ENCODE measurements around the gene NSF. TPM values are rescaled to one million over a fixed set of nuclear protein-coding genes. Genes with fewer than 3 reads are reported as not detected.

Gene NSF
- total and polyA plus RNA-seq, 2 donors (not counting 3 experiments of a cell fraction or from before 2014, with no cell fraction given) = 18.5 to 43.7 TPM

DNA sequence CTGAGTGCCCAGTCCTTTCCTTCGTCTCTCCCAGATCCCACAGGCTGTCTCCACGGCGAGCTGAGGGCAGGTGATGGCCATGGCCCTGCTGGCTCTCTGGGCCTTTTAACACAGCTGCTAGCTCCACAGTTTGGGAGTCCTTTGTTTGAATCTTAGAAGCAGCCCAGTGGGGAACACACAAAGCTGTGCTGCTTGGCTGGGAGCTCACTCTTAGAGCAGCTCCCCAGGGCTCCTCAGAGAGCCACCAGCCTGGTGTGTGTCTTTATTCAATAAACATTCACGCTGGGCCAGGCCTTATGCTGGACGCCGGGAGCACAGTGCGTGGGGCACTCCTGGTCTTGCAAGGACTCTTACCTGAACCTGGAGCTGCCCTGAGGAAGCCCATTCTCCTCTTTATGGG, 198.3 kb downstream of the NSF start:
- FAIRE-seq = no peak
- dilution Hi-C loops (cut with MboI; ENCODE audit: extremely low pct_ligation_motif_present, low sequenced_read_pairs) = no loop called here

DNA sequence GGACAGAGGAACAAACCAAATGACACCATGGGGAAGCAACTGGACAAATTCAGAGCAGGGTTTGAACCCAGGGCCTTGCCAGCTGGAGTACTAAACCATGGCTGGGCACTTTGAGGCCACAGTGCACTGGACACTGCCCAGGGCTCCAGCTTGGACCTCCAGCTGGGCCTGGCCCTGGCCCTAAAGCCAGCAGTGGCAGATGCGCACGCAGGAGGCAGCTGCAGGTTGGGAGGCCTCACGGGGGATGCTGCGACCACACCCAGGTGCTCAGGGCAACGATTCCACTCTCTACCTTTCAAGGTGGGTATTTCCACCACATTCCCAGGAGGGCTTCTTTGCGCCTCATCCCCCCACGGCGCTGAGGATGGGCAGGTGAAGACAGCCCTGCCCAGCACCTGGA, 199.1 kb downstream of the NSF start:
- Histone ChIP-seq H4K20me1 (replicated peaks; ENCODE audit: control insufficient read depth, extremely low read depth, insufficient read depth, low read length) (no peaks in the 10 kb centered on the region), H2AFZ (ENCODE audit: low read depth, low read length) (no peak overlapping the region), H3K4me3 (replicated peaks in 1 of 3; ENCODE audit: insufficient read depth in 1 of 3, low read depth in 1 of 3, low read length in 3 of 3) (no peak overlapping the region), H3K4me2 (ENCODE audit: insufficient read depth, low read length) (no peak overlapping the region), H3K9ac (replicated peaks; ENCODE audit: extremely low read depth, insufficient read depth, low read length) (no peak overlapping the region), H3K79me2 (ENCODE audit: control insufficient read depth, insufficient read depth, low read length) (no peaks in the 10 kb centered on the region), H3K36me3 (ENCODE audit: control insufficient read depth in 2 of 2, extremely low read depth in 1 of 2, insufficient read depth in 2 of 2, low read length in 2 of 2) (no peaks in the 10 kb centered on the region), H3K27me3 (ENCODE audit: control insufficient read depth in 2 of 2, insufficient read depth in 2 of 2, low read length in 2 of 2) (peaks cover 0 to 3% of the 10 kb centered on the region in 2 experiments), H3K27ac (ENCODE audit: insufficient read depth, low read depth, low read length) (no peak overlapping the region), H3K9me3 (replicated peaks; ENCODE audit: control insufficient read depth, insufficient read depth, low read length) (no peaks in the 10 kb centered on the region), H3K4me1 (ENCODE audit: control insufficient read depth, extremely low read depth, insufficient read depth, low read length) (no peaks in the 10 kb centered on the region), H3K9me1 (replicated peaks; ENCODE audit: control insufficient read depth, extremely low read depth, insufficient read depth, low read length) (no peaks in the 10 kb centered on the region)
- intact Hi-C loops (cut with micrococcal nuclease) (loop anchor here (10.0 kb wide), 1 partner anchor 45 kb away; no protein-coding TSS in a partner anchor), dilution Hi-C loops (cut with MboI; ENCODE audit: extremely low pct_ligation_motif_present, low sequenced_read_pairs) (no loop called here)
- no peak for TF ChIP-seq POLR2A (IDR thresholded peaks at IDR 0.05; ENCODE audit: low read depth, low read length)
- TF ChIP-seq FOS (IDR thresholded peaks at IDR 0.05; ENCODE audit: borderline replicate concordance, insufficient read depth, low read length) = no peak
- TF ChIP-seq, protein P1, sequence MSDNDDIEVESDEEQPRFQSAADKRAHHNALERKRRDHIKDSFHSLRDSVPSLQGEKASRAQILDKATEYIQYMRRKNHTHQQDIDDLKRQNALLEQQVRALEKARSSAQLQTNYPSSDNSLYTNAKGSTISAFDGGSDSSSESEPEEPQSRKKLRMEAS (IDR thresholded peaks at IDR 0.05; ENCODE audit: insufficient read depth, insufficient read length) = no peak
- no peak for TF ChIP-seq MYC (IDR thresholded peaks at IDR 0.05; ENCODE audit: low read depth, low read length)
- no peak for TF ChIP-seq POLR2AphosphoS5 (IDR thresholded peaks at IDR 0.05; ENCODE audit: insufficient read depth, low read depth, low read length)
- TF ChIP-seq EZH2 (IDR thresholded peaks at IDR 0.05; ENCODE audit: borderline replicate concordance, low read depth, low read length, severe bottlenecking) = no peak
- no peak for TF ChIP-seq GATA2 (IDR thresholded peaks at IDR 0.05; ENCODE audit: insufficient read depth, insufficient read length, low read depth, low read length)
- TF ChIP-seq, protein P2, sequence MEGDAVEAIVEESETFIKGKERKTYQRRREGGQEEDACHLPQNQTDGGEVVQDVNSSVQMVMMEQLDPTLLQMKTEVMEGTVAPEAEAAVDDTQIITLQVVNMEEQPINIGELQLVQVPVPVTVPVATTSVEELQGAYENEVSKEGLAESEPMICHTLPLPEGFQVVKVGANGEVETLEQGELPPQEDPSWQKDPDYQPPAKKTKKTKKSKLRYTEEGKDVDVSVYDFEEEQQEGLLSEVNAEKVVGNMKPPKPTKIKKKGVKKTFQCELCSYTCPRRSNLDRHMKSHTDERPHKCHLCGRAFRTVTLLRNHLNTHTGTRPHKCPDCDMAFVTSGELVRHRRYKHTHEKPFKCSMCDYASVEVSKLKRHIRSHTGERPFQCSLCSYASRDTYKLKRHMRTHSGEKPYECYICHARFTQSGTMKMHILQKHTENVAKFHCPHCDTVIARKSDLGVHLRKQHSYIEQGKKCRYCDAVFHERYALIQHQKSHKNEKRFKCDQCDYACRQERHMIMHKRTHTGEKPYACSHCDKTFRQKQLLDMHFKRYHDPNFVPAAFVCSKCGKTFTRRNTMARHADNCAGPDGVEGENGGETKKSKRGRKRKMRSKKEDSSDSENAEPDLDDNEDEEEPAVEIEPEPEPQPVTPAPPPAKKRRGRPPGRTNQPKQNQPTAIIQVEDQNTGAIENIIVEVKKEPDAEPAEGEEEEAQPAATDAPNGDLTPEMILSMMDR (IDR thresholded peaks at IDR 0.05; ENCODE audit: extremely low read depth in 1 of 2, insufficient read depth in 1 of 2, low read depth in 1 of 2, low read length in 2 of 2) = no peak
- no peak for TF ChIP-seq JUN (IDR thresholded peaks at IDR 0.05; ENCODE audit: borderline replicate concordance, insufficient read depth, insufficient read length, low read depth)
- FAIRE-seq (no peak), DNase-seq (ENCODE audit: low read depth, low spot score) (no peak)
- ChIA-PET POLR2A (no interaction called here), CTCF (interaction anchor here (1.1 kb wide), 1 partner anchor 9 kb away, joined by 4 read pairs; no protein-coding TSS in a partner anchor)
- BruUV-seq (replicated peaks) = no TSS peak

More for the DNA sequence above, 198.3 kb downstream of the NSF start:
- Histone ChIP-seq H3K79me2 (ENCODE audit: control insufficient read depth, insufficient read depth, low read length) (no peaks in the 10 kb centered on the region), H2AFZ (ENCODE audit: low read depth, low read length) (no peak overlapping the region), H3K9me1 (replicated peaks; ENCODE audit: control insufficient read depth, extremely low read depth, insufficient read depth, low read length) (no peaks in the 10 kb centered on the region), H3K9ac (replicated peaks; ENCODE audit: extremely low read depth, insufficient read depth, low read length) (no peak overlapping the region), H3K4me2 (ENCODE audit: insufficient read depth, low read length) (no peak overlapping the region), H3K27ac (ENCODE audit: insufficient read depth, low read depth, low read length) (no peak overlapping the region), H3K4me3 (replicated peaks in 1 of 3; ENCODE audit: insufficient read depth in 1 of 3, low read depth in 1 of 3, low read length in 3 of 3) (no peak overlapping the region), H3K4me1 (ENCODE audit: control insufficient read depth, extremely low read depth, insufficient read depth, low read length) (no peaks in the 10 kb centered on the region), H3K36me3 (ENCODE audit: control insufficient read depth in 2 of 2, extremely low read depth in 1 of 2, insufficient read depth in 2 of 2, low read length in 2 of 2) (no peaks in the 10 kb centered on the region), H4K20me1 (replicated peaks; ENCODE audit: control insufficient read depth, extremely low read depth, insufficient read depth, low read length) (no peaks in the 10 kb centered on the region), H3K9me3 (replicated peaks; ENCODE audit: control insufficient read depth, insufficient read depth, low read length) (no peaks in the 10 kb centered on the region), H3K27me3 (ENCODE audit: control insufficient read depth in 2 of 2, insufficient read depth in 2 of 2, low read length in 2 of 2) (peaks cover 0 to 3% of the 10 kb centered on the region in 2 experiments)
- no peak for TF ChIP-seq POLR2AphosphoS5 (IDR thresholded peaks at IDR 0.05; ENCODE audit: insufficient read depth, low read depth, low read length)
- TF ChIP-seq MYC (IDR thresholded peaks at IDR 0.05; ENCODE audit: low read depth, low read length) = no peak
- TF ChIP-seq POLR2A (IDR thresholded peaks at IDR 0.05; ENCODE audit: low read depth, low read length) = no peak
- TF ChIP-seq, protein P1 (IDR thresholded peaks at IDR 0.05; ENCODE audit: insufficient read depth, insufficient read length) = no peak
- no peak for TF ChIP-seq GATA2 (IDR thresholded peaks at IDR 0.05; ENCODE audit: insufficient read depth, insufficient read length, low read depth, low read length)
- no peak for TF ChIP-seq JUN (IDR thresholded peaks at IDR 0.05; ENCODE audit: borderline replicate concordance, insufficient read depth, insufficient read length, low read depth)
- TF ChIP-seq FOS (IDR thresholded peaks at IDR 0.05; ENCODE audit: borderline replicate concordance, insufficient read depth, low read length) = no peak
- CTCF ChIA-PET = interaction anchor here (2.4 kb wide), 1 partner anchor 46 kb away, joined by 6 read pairs; no protein-coding TSS in a partner anchor
- no TSS peak for BruUV-seq (replicated peaks)
- intact Hi-C loops (cut with micrococcal nuclease) = loop anchor here (10.0 kb wide), 1 partner anchor 46 kb away; no protein-coding TSS in a partner anchor
- POLR2A ChIA-PET = no interaction called here
- no peak for DNase-seq (ENCODE audit: low read depth, low spot score)
